SK-N-SH treated with all-trans-retinoic acid at 6 μM for 48 hours (cell line): ENCODE measurements around the gene CAPN12.

ENCODE experiments used
- ATAC-seq: fragments of 200-7000 bp; cut with Tn5 transposase; 3 replicates; pipeline ENCODE4 v1.9.1; 2020; ENCODE audit warnings: mild to moderate bottlenecking, moderate library complexity
- ARNTL ChIP-seq: fragments of 450-650 bp; formaldehyde crosslinking; IDR thresholded peaks from 2 replicates; pipeline ENCODE4 v1.5.0; 2020; ENCODE audit warnings: low read depth, mild to moderate bottlenecking, moderate library complexity, borderline replicate concordance
- BACH2 ChIP-seq: fragments of 250-450 bp; sonication (Bioruptor Pico); IDR thresholded peaks from 2 replicates; pipeline ENCODE4 v1.9.0; 2021; ENCODE audit warnings: mild to moderate bottlenecking, borderline replicate concordance
- CREB5 ChIP-seq: fragments of 250-450 bp; sonication (Bioruptor Pico); IDR thresholded peaks from 2 replicates; pipeline ENCODE4 v1.5.1; 2020; ENCODE audit warnings: low read depth, mild to moderate bottlenecking, moderate library complexity
- CSDC2 ChIP-seq: fragments of 250-450 bp; sonication (Bioruptor Pico); IDR thresholded peaks from 2 replicates; pipeline ENCODE4 v1.5.0; 2020; ENCODE audit warnings: mild to moderate bottlenecking, moderate library complexity
- ESRRG ChIP-seq: fragments of 250-450 bp; sonication (Bioruptor Pico); IDR thresholded peaks from 2 replicates; pipeline ENCODE4 v1.6.1; 2021; ENCODE audit warnings: mild to moderate bottlenecking
- ISL1 ChIP-seq: fragments of 250-450 bp; sonication (Bioruptor Pico); IDR thresholded peaks from 2 replicates; pipeline ENCODE4 v2.1.2; 2022; ENCODE audit warnings: mild to moderate bottlenecking, moderate library complexity
- OSR1 ChIP-seq: fragments of 250-450 bp; sonication (Bioruptor Pico); IDR thresholded peaks from 2 replicates; pipeline ENCODE4 v1.8.0; 2022; ENCODE audit warnings: moderate library complexity, mild to moderate bottlenecking, inconsistent platforms
- PPARA ChIP-seq: fragments of 250-450 bp; sonication (Bioruptor Pico); IDR thresholded peaks from 2 replicates; pipeline ENCODE4 v1.5.0; 2020; ENCODE audit warnings: mild to moderate bottlenecking, borderline replicate concordance
- RARB ChIP-seq: fragments of 250-450 bp; sonication (Bioruptor Pico); IDR thresholded peaks from 2 replicates; pipeline ENCODE4 v1.8.0; 2021; ENCODE audit warnings: mild to moderate bottlenecking, moderate library complexity
- SNAI2 ChIP-seq: fragments of 250-450 bp; sonication (Bioruptor Pico); IDR thresholded peaks from 2 replicates; pipeline ENCODE4 v1.5.0; 2020; ENCODE audit warnings: mild to moderate bottlenecking, moderate library complexity
- TCF4 ChIP-seq: fragments of 250-450 bp; sonication (Bioruptor Pico); IDR thresholded peaks from 2 replicates; pipeline ENCODE4 v1.8.0; 2021; ENCODE audit warnings: mild to moderate bottlenecking, moderate library complexity, borderline replicate concordance
- TOX ChIP-seq: fragments of 250-450 bp; sonication (Bioruptor Pico); IDR thresholded peaks from 2 replicates; pipeline ENCODE4 v1.8.0; 2021; ENCODE audit warnings: mild to moderate bottlenecking, moderate library complexity, borderline replicate concordance
- ZC3H10 ChIP-seq: fragments of 250-450 bp; sonication (Bioruptor Pico); IDR thresholded peaks from 2 replicates; pipeline ENCODE4 v1.5.1; 2021; ENCODE audit warnings: mild to moderate bottlenecking, moderate library complexity
- ZFP3 ChIP-seq: fragments of 250-450 bp; sonication (Bioruptor Pico); IDR thresholded peaks from 2 replicates; pipeline ENCODE4 v1.5.0; 2020; ENCODE audit warnings: mild to moderate bottlenecking, moderate library complexity
- ZFP30 ChIP-seq: fragments of 450-650 bp; formaldehyde crosslinking; IDR thresholded peaks from 2 replicates; pipeline ENCODE4 v1.5.0; 2022; ENCODE audit warnings: mild to moderate bottlenecking, moderate library complexity
- ZNF565 ChIP-seq: fragments of 450-650 bp; formaldehyde crosslinking; conservative IDR thresholded peaks from 2 replicates; pipeline ENCODE4 v1.5.0; 2020; ENCODE audit warnings: low read depth, mild to moderate bottlenecking, moderate library complexity
- ZNF8 ChIP-seq: fragments of 450-650 bp; formaldehyde crosslinking; IDR thresholded peaks from 2 replicates; pipeline ENCODE4 v1.5.0; 2020; ENCODE audit warnings: mild to moderate bottlenecking, moderate library complexity
- TF ChIP-seq, protein P1 (sequence below): fragments of 250-450 bp; sonication (Bioruptor Pico); IDR thresholded peaks from 2 replicates; pipeline ENCODE4 v1.5.1; 2021; ENCODE audit warnings: mild to moderate bottlenecking, moderate library complexity
- TF ChIP-seq, protein P2 (sequence below): fragments of 250-450 bp; sonication (Bioruptor Pico); IDR thresholded peaks from 2 replicates; pipeline ENCODE4 v1.5.0; 2020; ENCODE audit warnings: mild to moderate bottlenecking, moderate library complexity
- TF ChIP-seq, protein P3 (sequence below): fragments of 250-450 bp; sonication (Bioruptor Pico); IDR thresholded peaks from 2 replicates; pipeline ENCODE4 v1.8.0; 2021; ENCODE audit warnings: low read depth, mild to moderate bottlenecking, moderate library complexity, borderline replicate concordance

CAPN12 gene

GRCh38 chr19:38713227-38713649, 31.0 kb downstream of the CAPN12 start:
- TF ChIP-seq ESRRG = no peak
- TF ChIP-seq, protein P1, sequence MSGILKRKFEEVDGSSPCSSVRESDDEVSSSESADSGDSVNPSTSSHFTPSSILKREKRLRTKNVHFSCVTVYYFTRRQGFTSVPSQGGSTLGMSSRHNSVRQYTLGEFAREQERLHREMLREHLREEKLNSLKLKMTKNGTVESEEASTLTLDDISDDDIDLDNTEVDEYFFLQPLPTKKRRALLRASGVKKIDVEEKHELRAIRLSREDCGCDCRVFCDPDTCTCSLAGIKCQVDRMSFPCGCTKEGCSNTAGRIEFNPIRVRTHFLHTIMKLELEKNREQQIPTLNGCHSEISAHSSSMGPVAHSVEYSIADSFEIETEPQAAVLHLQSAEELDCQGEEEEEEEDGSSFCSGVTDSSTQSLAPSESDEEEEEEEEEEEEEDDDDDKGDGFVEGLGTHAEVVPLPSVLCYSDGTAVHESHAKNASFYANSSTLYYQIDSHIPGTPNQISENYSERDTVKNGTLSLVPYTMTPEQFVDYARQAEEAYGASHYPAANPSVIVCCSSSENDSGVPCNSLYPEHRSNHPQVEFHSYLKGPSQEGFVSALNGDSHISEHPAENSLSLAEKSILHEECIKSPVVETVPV (CRISPR knock-in tag) = no peak
- TF ChIP-seq ZFP30 (CRISPR knock-in tag) = no peak
- TF ChIP-seq PPARA (CRISPR knock-in tag) = no peak
- no peak for TF ChIP-seq ARNTL
- no peak for ATAC-seq

GRCh38 chr19:38712161-38712748, 32.0 kb downstream of the CAPN12 start:
- TF ChIP-seq ZNF565 (CRISPR knock-in tag) (no peak), ZNF8 (CRISPR knock-in tag) (no peak), SNAI2 (CRISPR knock-in tag) (no peak), CSDC2 (CRISPR knock-in tag) (no peak), BACH2 (CRISPR knock-in tag) (no peak), ZFP3 (no peak), ISL1 (CRISPR knock-in tag) (no peak), RARB (CRISPR knock-in tag) (no peak), ARNTL (no peak), ZFP30 (CRISPR knock-in tag) (no peak), PPARA (CRISPR knock-in tag) (no peak), TCF4 (CRISPR knock-in tag) (no peak), ESRRG (no peak)
- TF ChIP-seq, protein P2, sequence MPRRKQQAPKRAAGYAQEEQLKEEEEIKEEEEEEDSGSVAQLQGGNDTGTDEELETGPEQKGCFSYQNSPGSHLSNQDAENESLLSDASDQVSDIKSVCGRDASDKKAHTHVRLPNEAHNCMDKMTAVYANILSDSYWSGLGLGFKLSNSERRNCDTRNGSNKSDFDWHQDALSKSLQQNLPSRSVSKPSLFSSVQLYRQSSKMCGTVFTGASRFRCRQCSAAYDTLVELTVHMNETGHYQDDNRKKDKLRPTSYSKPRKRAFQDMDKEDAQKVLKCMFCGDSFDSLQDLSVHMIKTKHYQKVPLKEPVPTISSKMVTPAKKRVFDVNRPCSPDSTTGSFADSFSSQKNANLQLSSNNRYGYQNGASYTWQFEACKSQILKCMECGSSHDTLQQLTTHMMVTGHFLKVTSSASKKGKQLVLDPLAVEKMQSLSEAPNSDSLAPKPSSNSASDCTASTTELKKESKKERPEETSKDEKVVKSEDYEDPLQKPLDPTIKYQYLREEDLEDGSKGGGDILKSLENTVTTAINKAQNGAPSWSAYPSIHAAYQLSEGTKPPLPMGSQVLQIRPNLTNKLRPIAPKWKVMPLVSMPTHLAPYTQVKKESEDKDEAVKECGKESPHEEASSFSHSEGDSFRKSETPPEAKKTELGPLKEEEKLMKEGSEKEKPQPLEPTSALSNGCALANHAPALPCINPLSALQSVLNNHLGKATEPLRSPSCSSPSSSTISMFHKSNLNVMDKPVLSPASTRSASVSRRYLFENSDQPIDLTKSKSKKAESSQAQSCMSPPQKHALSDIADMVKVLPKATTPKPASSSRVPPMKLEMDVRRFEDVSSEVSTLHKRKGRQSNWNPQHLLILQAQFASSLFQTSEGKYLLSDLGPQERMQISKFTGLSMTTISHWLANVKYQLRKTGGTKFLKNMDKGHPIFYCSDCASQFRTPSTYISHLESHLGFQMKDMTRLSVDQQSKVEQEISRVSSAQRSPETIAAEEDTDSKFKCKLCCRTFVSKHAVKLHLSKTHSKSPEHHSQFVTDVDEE (CRISPR knock-in tag) = no peak
- TF ChIP-seq, protein P1 (CRISPR knock-in tag) = no peak
- no peak for ATAC-seq

- peak; percentile 72 for ATAC-seq
- TF ChIP-seq TCF4 (CRISPR knock-in tag) = no peak
- no peak for TF ChIP-seq OSR1 (CRISPR knock-in tag)
- TF ChIP-seq ZNF565 (CRISPR knock-in tag) = no peak
- TF ChIP-seq ESRRG = no peak
- no peak for TF ChIP-seq TOX (CRISPR knock-in tag)
- no peak for TF ChIP-seq PPARA (CRISPR knock-in tag)
- TF ChIP-seq CREB5 = no peak
- TF ChIP-seq RARB (CRISPR knock-in tag) = no peak
- TF ChIP-seq ZC3H10 (CRISPR knock-in tag) = no peak
- TF ChIP-seq ZNF8 (CRISPR knock-in tag) = no peak
- no peak for TF ChIP-seq ZFP30 (CRISPR knock-in tag)
- TF ChIP-seq ISL1 (CRISPR knock-in tag) = no peak
- TF ChIP-seq, protein P3, sequence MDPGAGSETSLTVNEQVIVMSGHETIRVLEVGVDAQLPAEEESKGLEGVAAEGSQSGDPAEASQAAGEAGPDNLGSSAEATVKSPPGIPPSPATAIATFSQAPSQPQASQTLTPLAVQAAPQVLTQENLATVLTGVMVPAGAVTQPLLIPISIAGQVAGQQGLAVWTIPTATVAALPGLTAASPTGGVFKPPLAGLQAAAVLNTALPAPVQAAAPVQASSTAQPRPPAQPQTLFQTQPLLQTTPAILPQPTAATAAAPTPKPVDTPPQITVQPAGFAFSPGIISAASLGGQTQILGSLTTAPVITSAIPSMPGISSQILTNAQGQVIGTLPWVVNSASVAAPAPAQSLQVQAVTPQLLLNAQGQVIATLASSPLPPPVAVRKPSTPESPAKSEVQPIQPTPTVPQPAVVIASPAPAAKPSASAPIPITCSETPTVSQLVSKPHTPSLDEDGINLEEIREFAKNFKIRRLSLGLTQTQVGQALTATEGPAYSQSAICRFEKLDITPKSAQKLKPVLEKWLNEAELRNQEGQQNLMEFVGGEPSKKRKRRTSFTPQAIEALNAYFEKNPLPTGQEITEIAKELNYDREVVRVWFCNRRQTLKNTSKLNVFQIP (CRISPR knock-in tag) = no peak
- TF ChIP-seq ZFP3 = no peak
- TF ChIP-seq, protein P2 (CRISPR knock-in tag) = no peak
Observed at GRCh38 chr19:38711726-38712153, 32.5 kb downstream of the CAPN12 start.
